Measurements from ENCODE around the gene ZMPSTE24. TPM values are rescaled to one million over a fixed set of nuclear protein-coding genes. Genes with fewer than 3 reads are reported as not detected.

Gene ZMPSTE24
- total RNA-seq, 1 experiment from 2014 or later, result 31.3 TPM

Other genes with a start within 250 kb of the ZMPSTE24 start
- gene CAP1, start 217.5 kb upstream of the ZMPSTE24 start, total RNA-seq (2022), result 297 and 339 TPM in 2 replicates
- 55.4 and 56.4 TPM in 2 replicates for gene PPT1, start 161.0 kb upstream of the ZMPSTE24 start, total RNA-seq (2022)
- gene RLF, start 96.8 kb upstream of the ZMPSTE24 start, total RNA-seq (2022), result 8.8 and 11.2 TPM in 2 replicates
- gene TMCO2, start 10.3 kb upstream of the ZMPSTE24 start, total RNA-seq (2022), result not detected in 2 replicates
- not detected in 2 replicates for gene COL9A2, start 59.0 kb downstream of the ZMPSTE24 start, total RNA-seq (2022)
- 20.2 and 21.2 TPM in 2 replicates for gene SMAP2, start 115.5 kb downstream of the ZMPSTE24 start, total RNA-seq (2022)
- 6.0 and 8.9 TPM in 2 replicates for gene ZFP69B, start 192.2 kb downstream of the ZMPSTE24 start, total RNA-seq (2022)
- gene ZFP69, start 219.1 kb downstream of the ZMPSTE24 start, total RNA-seq (2022), result 1.8 and 2.2 TPM in 2 replicates